K562 (cell line): ENCODE data around the gene EPHA10. TPM values are rescaled to one million over a fixed set of nuclear protein-coding genes. Genes with fewer than 3 reads are reported as not detected.
A peak's percentile ranks its signal among the peaks of the same experiment; 100 is the strongest.

Source experiments
- ATAC-seq: fragments of 200-7000 bp; cut with Tn5 transposase; 3 replicates; pipeline ENCODE4 v1.9.1; 2020; ENCODE audit warnings: moderate library complexity
- BruUV-seq: library from RNA; stranded (reverse); fragments of 400-500 nt; replicated peaks from 2 replicates; lab custom pipeline; 2021; lab: Mats Ljungman, UMichigan
- CTCF ChIA-PET: fragments of 300-600 bp; formaldehyde crosslinking; extraction: SDS; loops from one replicate; lab custom pipeline; 2021; ENCODE audit warnings: low intra/inter-chr PET ratio; lab: Yijun Ruan, JAX
- POLR2A ChIA-PET: fragments of 300-600, 350-650 bp; sonication (Branson Sonifier 250); formaldehyde crosslinking; extraction: SDS; loops from one replicate; lab custom pipeline; 2021; ENCODE audit warnings: antibody characterized with exemption, inconsistent platforms; lab: Yijun Ruan, JAX
- DNase-seq, 4 experiments: peaks; one replicate each; pipeline versions ENCODE4 v3.0.0 to v3.0.0-alpha.2; 2011 to 2018; ENCODE audit warnings: low spot score in 3 of 4, mixed read lengths in 3 of 4; ENCODE audit errors: extremely low read depth in 1 of 4
- FAIRE-seq: peaks from 2 replicates; lab custom pipeline; 2011; peaks lifted over from hg19 to GRCh38; lab: Jason Lieb, UNC
- H2AFZ ChIP-seq: 2 replicates; pipeline ENCODE4 v1.6.0; 2011; ENCODE audit warnings: low read depth, low read length, control low read depth, inconsistent platforms
- H3K27ac ChIP-seq: fragments of 200-600 bp; 3 replicates; pipeline ENCODE4 v1.8.0; 2011; ENCODE audit warnings: low read depth, mild to moderate bottlenecking, control low read depth, inconsistent platforms, low read length, moderate library complexity, mixed read lengths; ENCODE audit errors: extremely low read depth
- H3K27me3 ChIP-seq, 2 experiments: fragments of 300-600 bp in 1 of 2; 2 replicates in 1 of 2; 3 replicates in 1 of 2; pipeline versions ENCODE4 v1.6.0 to v1.8.0; 2011; ENCODE audit warnings: inconsistent platforms in 2 of 2, low read length in 2 of 2, mild to moderate bottlenecking in 1 of 2, mixed read lengths in 1 of 2, moderate library complexity in 1 of 2; ENCODE audit not compliant: control insufficient read depth in 2 of 2, insufficient read depth in 2 of 2
- H3K36me3 ChIP-seq: fragments of 300-600 bp; 3 replicates; pipeline ENCODE4 v1.8.0; 2011; ENCODE audit warnings: mild to moderate bottlenecking, low read length, inconsistent platforms; ENCODE audit not compliant: control insufficient read depth, insufficient read depth
- H3K4me1 ChIP-seq, 2 experiments: fragments of 200-600 bp in 1 of 2; replicated peaks in 1 of 2; 2 replicates in 1 of 2; 3 replicates in 1 of 2; pipeline versions ENCODE4 v1.5.1 to v1.8.0; 2011; ENCODE audit warnings: inconsistent platforms in 2 of 2, low read length in 2 of 2, mild to moderate bottlenecking in 1 of 2, mixed read lengths in 1 of 2, moderate library complexity in 1 of 2; ENCODE audit not compliant: control insufficient read depth in 2 of 2, insufficient read depth in 2 of 2
- H3K4me2 ChIP-seq: 2 replicates; pipeline ENCODE4 v1.6.1; 2011; ENCODE audit warnings: low read length, control low read depth, inconsistent platforms, mixed read lengths; ENCODE audit not compliant: insufficient read depth
- H3K4me3 ChIP-seq: fragments of 200-600 bp; sonication (generic), shearing (Covaris generic); 2 replicates; pipeline ENCODE4 v1.5.1; 2016; ENCODE audit warnings: control low read depth, inconsistent platforms
- H3K79me2 ChIP-seq: fragments of 200-600 bp; 3 replicates; pipeline ENCODE4 v1.8.0; 2011; ENCODE audit warnings: low read length, inconsistent platforms; ENCODE audit not compliant: control insufficient read depth, insufficient read depth
- H3K9ac ChIP-seq, 2 experiments: 2 replicates each; pipeline versions ENCODE4 v1.6.0 to v1.6.1; 2011; ENCODE audit warnings: low read depth in 2 of 2, low read length in 2 of 2, control low read depth in 1 of 2, inconsistent platforms in 1 of 2, mild to moderate bottlenecking in 1 of 2, mixed read lengths in 1 of 2; ENCODE audit not compliant: insufficient read depth in 1 of 2
- H3K9me1 ChIP-seq: one replicate; pipeline ENCODE4 v1.6.0; 2011; ENCODE audit warnings: inconsistent platforms, mild to moderate bottlenecking, low read length, moderate library complexity; ENCODE audit not compliant: control insufficient read depth, insufficient read depth
- H3K9me3 ChIP-seq: replicated peaks from 2 replicates; pipeline ENCODE4 v1.5.1; 2011; ENCODE audit warnings: low read depth, low read length, inconsistent platforms; ENCODE audit not compliant: control insufficient read depth, insufficient read depth
- H4K20me1 ChIP-seq: replicated peaks from 2 replicates; pipeline ENCODE4 v1.6.1; 2011; ENCODE audit warnings: low read length, inconsistent platforms, mixed read lengths; ENCODE audit not compliant: control insufficient read depth, insufficient read depth
- CEBPB ChIP-seq: fragments of 450-650 bp; IDR thresholded peaks from 2 replicates; pipeline ENCODE4 v1.6.1; 2016; ENCODE audit warnings: missing genetic modification characterization, missing compliant biosample characterization
- CEBPG ChIP-seq, 3 experiments: fragments of 200-800 bp in 1 of 3; sonication (Bioruptor generic) in 1 of 3; sonication (generic) in 1 of 3; formaldehyde crosslinking in 1 of 3; IDR thresholded peaks in 2 of 3; conservative IDR thresholded peaks in 1 of 3; 2 replicates each; pipeline versions ENCODE4 v1.6.1 to v1.8.0; 2016 to 2022; ENCODE audit warnings: missing compliant biosample characterization in 2 of 3, missing genetic modification characterization in 2 of 3, mild to moderate bottlenecking in 1 of 3, missing genetic modification reagents in 1 of 3
- ESRRB ChIP-seq: fragments of 250-450 bp; sonication (Bioruptor Pico); IDR thresholded peaks from 2 replicates; pipeline ENCODE4 v1.5.0; 2020; ENCODE audit warnings: mild to moderate bottlenecking, moderate library complexity, borderline replicate concordance
- HDAC1 ChIP-seq, 2 experiments: fragments of 450-650 bp; IDR thresholded peaks; 2 replicates each; pipeline ENCODE4 v1.6.1; 2016 to 2017; ENCODE audit warnings: inconsistent platforms in 1 of 2, mild to moderate bottlenecking in 1 of 2, moderate library complexity in 1 of 2
- KLF6 ChIP-seq: fragments of 250-450 bp; sonication (Bioruptor Pico); IDR thresholded peaks from 2 replicates; pipeline ENCODE4 v1.4.0; 2020; ENCODE audit warnings: mild to moderate bottlenecking, moderate library complexity, borderline replicate concordance
- MEIS2 ChIP-seq: fragments of 450-650 bp; IDR thresholded peaks from 2 replicates; pipeline ENCODE4 v1.6.1; 2014; ENCODE audit warnings: mild to moderate bottlenecking; ENCODE audit not compliant: partially characterized antibody
- NR2C2 ChIP-seq, 2 experiments: fragments of 200-800 bp in 1 of 2; sonication (Bioruptor generic) in 1 of 2; sonication (generic) in 1 of 2; formaldehyde crosslinking in 1 of 2; IDR thresholded peaks; 2 replicates each; pipeline versions ENCODE4 v1.6.1 to v1.8.0; 2016 to 2022; ENCODE audit warnings: mild to moderate bottlenecking in 1 of 2, missing compliant biosample characterization in 1 of 2, missing genetic modification characterization in 1 of 2, missing genetic modification reagents in 1 of 2
- SMARCA5 ChIP-seq: fragments of 450-650 bp; IDR thresholded peaks from 2 replicates; pipeline ENCODE4 v1.6.1; 2016
- TEAD1 ChIP-seq, 2 experiments: fragments of 450-650 bp in 1 of 2; sonication (generic) in 1 of 2; formaldehyde crosslinking; IDR thresholded peaks; 2 replicates each; pipeline versions ENCODE4 v1.4.0 to v1.8.0; 2020 to 2022; ENCODE audit warnings: mild to moderate bottlenecking in 2 of 2, missing genetic modification reagents in 1 of 2
- ZFPM2 ChIP-seq: fragments of 250-450 bp; sonication (Bioruptor Pico); IDR thresholded peaks from 2 replicates; pipeline ENCODE4 v1.5.1; 2022; ENCODE audit warnings: mild to moderate bottlenecking
- ZNF644 ChIP-seq: fragments of 200-800 bp; sonication (Bioruptor generic); IDR thresholded peaks from 2 replicates; pipeline ENCODE4 v1.6.1; 2016; ENCODE audit warnings: low read depth, missing genetic modification characterization, missing compliant biosample characterization
- WGBS: fragments of 100-300 bp; shearing (Covaris generic); methylation state at CpG from one replicate; pipeline ENCODE4 v1.1.6; 2016; ENCODE audit warnings: low coverage, mixed read lengths; ENCODE audit not compliant: insufficient coverage; ENCODE audit errors: missing lambda C conversion rate; 5-methylcytosine and 5-hydroxymethylcytosine counted together
- in situ Hi-C: fragments of 300-500 bp; cut with MboI; formaldehyde crosslinking; loops from 4 replicates; pipeline ENCODE4 v1.15.0; 2018; ENCODE audit warnings: inconsistent platforms, mixed read lengths
- intact Hi-C: fragments of 100-400 bp; cut with micrococcal nuclease; formaldehyde crosslinking; loops from 2 replicates; pipeline ENCODE4 v1.14.2; 2022
- polyA plus RNA-seq, 8 experiments: library from polyadenylated mRNA; depleted of rRNA in 4 of 8; stranded (reverse) in 5 of 8; unstranded in 3 of 8; fragments of >200 nt; fragmentation: Nextera tagmentation in 2 of 8; fragmentation: Illumina TruSeq in 1 of 8; extraction: Ambion mirVana in 2 of 8; extraction: Trizol in 1 of 8; gene quantifications; 2 replicates each; pipeline versions ENCODE4 v1.2.1 to v1.2.3, GENCODE V29; 2011 to 2014; ENCODE audit warnings: inconsistent platforms in 1 of 8, missing spikeins in 1 of 8
- total RNA-seq, 7 experiments: library from RNA; depleted of rRNA in 6 of 7; stranded (reverse); fragments of >200 nt in 6 of 7; fragmentation: Illumina TruSeq in 2 of 7; extraction: Trizol in 2 of 7; gene quantifications; 2 replicates each; pipeline versions ENCODE4 v1.2.1 to v1.2.3, GENCODE V29; 2011 to 2021; ENCODE audit warnings: low replicate concordance in 1 of 7
- TF ChIP-seq, protein P1 (sequence below): fragments of 250-450 bp; sonication (Bioruptor Pico); IDR thresholded peaks from 2 replicates; pipeline ENCODE4 v1.8.0; 2022; ENCODE audit warnings: moderate library complexity, mild to moderate bottlenecking, inconsistent platforms
- TF ChIP-seq, protein P2 (sequence below): fragments of 200-800 bp; sonication (Bioruptor generic); IDR thresholded peaks from 2 replicates; pipeline ENCODE4 v1.6.1; 2017; ENCODE audit warnings: missing genetic modification characterization, missing compliant biosample characterization
- TF ChIP-seq, protein P3 (sequence below), 2 experiments: fragments of 450-650 bp in 1 of 2; sonication (generic) in 1 of 2; formaldehyde crosslinking in 1 of 2; IDR thresholded peaks in 1 of 2; conservative IDR thresholded peaks in 1 of 2; 2 replicates each; pipeline versions ENCODE4 v1.6.1 to v1.8.1; 2016 to 2023; ENCODE audit warnings: mild to moderate bottlenecking in 2 of 2, moderate library complexity in 2 of 2, inconsistent platforms in 1 of 2, missing genetic modification reagents in 1 of 2

The EPHA10 gene
- total and polyA plus RNA-seq, 9 of the 15 experiments (the other 6 are each of a cell fraction or from before 2014, with no cell fraction given) = 0.03 TPM; not detected in 8

DNA sequence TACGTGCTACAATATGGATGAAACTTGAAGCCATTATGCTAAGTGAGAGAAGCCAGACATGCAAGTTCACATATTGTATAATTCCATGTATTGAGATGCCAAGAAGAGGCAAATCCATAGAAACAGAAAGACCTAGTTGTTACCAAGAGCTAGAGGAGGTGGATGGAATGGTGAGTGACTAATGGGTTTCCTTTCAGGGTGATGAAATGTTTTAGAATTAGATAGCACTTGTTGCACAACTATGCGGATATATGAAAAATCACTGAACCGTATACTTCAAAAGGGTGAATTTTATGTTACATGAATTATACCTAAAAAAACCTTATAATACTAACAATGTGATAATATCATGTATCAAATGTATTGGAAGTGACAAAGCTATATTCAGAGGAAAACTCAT, 18.1 kb downstream of the EPHA10 start:
- intact Hi-C loops = no loop called here
- POLR2A ChIA-PET = interaction anchor here (1.2 kb wide), 2 partner anchors 13 to 35 kb away, joined by 4 read pairs; no protein-coding TSS in a partner anchor
- 13% methylated on average over 3 of the region's 3 CpGs for WGBS

More for the DNA sequence above, 18.1 kb downstream of the EPHA10 start:
- Histone ChIP-seq H3K79me2 (no peaks in the 10 kb centered on the region), H3K4me3 (no peak overlapping the region), H3K9me1 (no peaks in the 10 kb centered on the region), H3K9me3 (no peaks in the 10 kb centered on the region), H3K27ac (no peak overlapping the region), H3K4me2 (no peak overlapping the region), H3K9ac (no peak overlapping the region), H3K36me3 (no peaks in the 10 kb centered on the region), H4K20me1 (0 out of 2 replicates have a peak, but pooled peaks cover 2% of the 10 kb centered on the region), H2AFZ (no peak overlapping the region), H3K4me1 (no peaks in the 10 kb centered on the region), H3K27me3 (peaks cover 11 to 20% of the 10 kb centered on the region in 2 experiments; a peak in 4 of 5 replicates)
- no peak for DNase-seq
- ATAC-seq = no peak
- FAIRE-seq = no peak
- in situ Hi-C loops = no loop called here
- CTCF ChIA-PET = no interaction called here
- no TSS peak for BruUV-seq
- TF ChIP-seq KLF6 (CRISPR knock-in tag) (no peak), CEBPG (CRISPR knock-in tag; IDR thresholded peaks at IDR 0.05) (no peak), CEBPG (tag; conservative IDR thresholded peaks at IDR 0.05 in 1 of 2, IDR thresholded peaks at IDR 0.05 in 1 of 2) (peak; percentile 41 to 90; a peak in 3 of 4 replicates), MEIS2 (peak; percentile 11), ZNF644 (no peak), NR2C2 (CRISPR knock-in tag; IDR thresholded peaks at IDR 0.05) (no peak), NR2C2 (tag; IDR thresholded peaks at IDR 0.05) (no peak), TEAD1 (CRISPR knock-in tag; IDR thresholded peaks at IDR 0.05) (no peak), CEBPB (tag) (peak; percentile 82), SMARCA5 (no peak), ESRRB (CRISPR knock-in tag) (no peak), HDAC1 (IDR thresholded peaks at IDR 0.05) (no peak), ZFPM2 (no peak)
- TF ChIP-seq, protein P1, sequence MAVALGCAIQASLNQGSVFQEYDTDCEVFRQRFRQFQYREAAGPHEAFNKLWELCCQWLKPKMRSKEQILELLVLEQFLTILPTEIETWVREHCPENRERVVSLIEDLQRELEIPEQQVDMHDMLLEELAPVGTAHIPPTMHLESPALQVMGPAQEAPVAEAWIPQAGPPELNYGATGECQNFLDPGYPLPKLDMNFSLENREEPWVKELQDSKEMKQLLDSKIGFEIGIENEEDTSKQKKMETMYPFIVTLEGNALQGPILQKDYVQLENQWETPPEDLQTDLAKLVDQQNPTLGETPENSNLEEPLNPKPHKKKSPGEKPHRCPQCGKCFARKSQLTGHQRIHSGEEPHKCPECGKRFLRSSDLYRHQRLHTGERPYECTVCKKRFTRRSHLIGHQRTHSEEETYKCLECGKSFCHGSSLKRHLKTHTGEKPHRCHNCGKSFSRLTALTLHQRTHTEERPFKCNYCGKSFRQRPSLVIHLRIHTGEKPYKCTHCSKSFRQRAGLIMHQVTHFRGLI (CRISPR knock-in tag) = no peak
- TF ChIP-seq, protein P2, sequence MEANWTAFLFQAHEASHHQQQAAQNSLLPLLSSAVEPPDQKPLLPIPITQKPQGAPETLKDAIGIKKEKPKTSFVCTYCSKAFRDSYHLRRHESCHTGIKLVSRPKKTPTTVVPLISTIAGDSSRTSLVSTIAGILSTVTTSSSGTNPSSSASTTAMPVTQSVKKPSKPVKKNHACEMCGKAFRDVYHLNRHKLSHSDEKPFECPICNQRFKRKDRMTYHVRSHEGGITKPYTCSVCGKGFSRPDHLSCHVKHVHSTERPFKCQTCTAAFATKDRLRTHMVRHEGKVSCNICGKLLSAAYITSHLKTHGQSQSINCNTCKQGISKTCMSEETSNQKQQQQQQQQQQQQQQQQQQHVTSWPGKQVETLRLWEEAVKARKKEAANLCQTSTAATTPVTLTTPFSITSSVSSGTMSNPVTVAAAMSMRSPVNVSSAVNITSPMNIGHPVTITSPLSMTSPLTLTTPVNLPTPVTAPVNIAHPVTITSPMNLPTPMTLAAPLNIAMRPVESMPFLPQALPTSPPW = no peak
- TF ChIP-seq, protein P3, sequence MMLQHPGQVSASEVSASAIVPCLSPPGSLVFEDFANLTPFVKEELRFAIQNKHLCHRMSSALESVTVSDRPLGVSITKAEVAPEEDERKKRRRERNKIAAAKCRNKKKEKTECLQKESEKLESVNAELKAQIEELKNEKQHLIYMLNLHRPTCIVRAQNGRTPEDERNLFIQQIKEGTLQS (IDR thresholded peaks at IDR 0.05) = peak; percentile 40
- TF ChIP-seq, protein P3 (CRISPR knock-in tag; conservative IDR thresholded peaks at IDR 0.05) = no peak
